LoVo (cell line): ENCODE data around the gene CD63.
A peak's percentile ranks its signal among the peaks of the same experiment; 100 is the strongest.

Source experiments
- DNase-seq: peaks from one replicate; pipeline ENCODE4 v3.0.0-alpha.2; 2016; ENCODE audit warnings: low spot score

The CD63 gene

GRCh38 chr12:55686366-55687010, 42.3 kb downstream of the CD63 start:
- DNase-seq: no peak

GRCh38 chr12:55685671-55686070, 43.1 kb downstream of the CD63 start:
- DNase-seq: no peak

GRCh38 chr12:55684761-55685370, 43.9 kb downstream of the CD63 start:
- DNase-seq: no peak

DNA sequence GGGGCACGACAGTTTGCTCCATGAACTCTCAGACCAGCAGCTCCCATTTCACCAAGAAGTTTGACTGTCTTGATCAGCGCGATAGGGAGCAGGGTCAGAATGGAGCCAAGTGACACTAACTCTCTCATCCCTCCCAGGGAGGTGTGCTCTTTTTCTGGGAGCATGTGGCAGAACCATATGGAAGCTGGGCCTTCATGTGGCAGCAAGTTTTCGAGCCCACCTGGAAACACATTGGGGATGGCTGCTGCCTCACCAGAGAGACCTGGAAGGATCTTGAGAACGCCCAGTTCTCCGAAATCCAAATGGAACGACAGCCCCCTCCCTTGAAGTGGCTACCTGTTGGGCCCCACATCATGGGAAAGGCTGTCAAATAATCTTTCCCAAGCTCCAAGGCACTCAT, 45.1 kb downstream of the CD63 start:
- DNase-seq: no peak

GRCh38 chr12:55682087-55682796, 46.6 kb downstream of the CD63 start:
- DNase-seq: peak; percentile 39

GRCh38 chr12:55681142-55682077, 47.4 kb downstream of the CD63 start:
- peak; percentile 95 for DNase-seq

- no peak for DNase-seq
Observed at GRCh38 chr12:55679691-55680090, 49.1 kb downstream of the CD63 start.

DNA sequence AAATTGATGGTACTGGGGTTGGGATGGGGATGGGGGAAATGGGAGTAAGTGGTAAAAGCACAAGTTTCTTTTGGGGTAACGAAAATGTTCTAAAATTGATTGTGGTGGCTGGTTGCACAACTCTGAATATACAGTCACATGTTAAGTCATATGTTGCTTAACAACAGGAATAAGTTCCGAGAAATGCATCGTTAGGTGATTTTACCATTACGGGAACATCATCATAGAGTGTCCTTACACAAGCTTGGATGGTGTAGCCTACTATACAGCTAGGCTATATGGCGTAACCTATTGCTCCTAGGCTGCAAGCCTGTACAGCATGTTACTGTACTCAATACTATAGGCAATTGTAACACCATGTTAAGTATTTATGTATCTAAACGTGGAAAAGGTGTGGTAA, 52.1 kb downstream of the CD63 start:
- no peak for DNase-seq

GRCh38 chr12:55675666-55676065, 53.1 kb downstream of the CD63 start:
- DNase-seq: peak; percentile 17
